ENCODE measurements around the gene KIF2A. TPM values are rescaled to one million over a fixed set of nuclear protein-coding genes. Genes with fewer than 3 reads are reported as not detected.

Gene KIF2A
- total RNA-seq, 1 experiment from 2014 or later, result 81.8 TPM

DNA sequence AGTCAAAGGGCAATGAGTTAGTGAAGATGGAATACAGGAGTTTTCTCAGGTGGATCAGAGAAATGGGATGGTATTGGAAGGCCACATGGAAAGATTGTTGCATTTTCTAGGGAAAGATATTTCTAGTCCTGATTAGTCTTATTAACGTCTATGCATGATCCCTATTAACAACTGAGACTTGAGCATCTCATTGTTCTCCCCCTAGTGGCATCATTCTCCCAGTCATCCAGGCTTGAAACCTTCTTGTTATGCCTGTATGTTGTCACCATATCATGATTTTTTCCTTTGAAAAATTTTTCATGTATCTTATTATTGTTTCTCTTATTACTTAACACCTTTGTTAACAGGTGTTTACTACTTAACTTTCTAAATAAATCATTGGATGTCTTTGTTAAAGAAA is 34.4 kb downstream of the KIF2A start:
- no peaks in the 10 kb centered on the region for H3K9me2 ChIP-seq (replicated peaks; ENCODE audit: insufficient read depth, low read length)
- no peak overlapping the region for H2AFZ ChIP-seq (ENCODE audit: low read length)
- H3K4me1 ChIP-seq (ENCODE audit: low read length), result peaks cover 26% of the 10 kb centered on the region
- no peak overlapping the region for H3K9ac ChIP-seq (ENCODE audit: low read length)
- H3K4me3 ChIP-seq (ENCODE audit: low read length), result no peak overlapping the region
- no peaks in the 10 kb centered on the region for H3K27me3 ChIP-seq (ENCODE audit: low read length)
- H3K79me2 ChIP-seq (ENCODE audit: low read length), result peaks cover 100% of the 10 kb centered on the region
- peaks cover 37% of the 10 kb centered on the region for H4K20me1 ChIP-seq (ENCODE audit: insufficient read depth, low read depth, low read length)
- no peaks in the 10 kb centered on the region for H3K9me3 ChIP-seq (ENCODE audit: low read length)
- H3K27ac ChIP-seq (ENCODE audit: low read length), result no peak overlapping the region
- no peaks in the 10 kb centered on the region for H3K36me3 ChIP-seq (ENCODE audit: insufficient read depth, low read length)
- DNase-seq, result peak; percentile 72
- H3K4me2 ChIP-seq (ENCODE audit: low read depth, low read length, poor library complexity, severe bottlenecking), result no peak overlapping the region

DNA sequence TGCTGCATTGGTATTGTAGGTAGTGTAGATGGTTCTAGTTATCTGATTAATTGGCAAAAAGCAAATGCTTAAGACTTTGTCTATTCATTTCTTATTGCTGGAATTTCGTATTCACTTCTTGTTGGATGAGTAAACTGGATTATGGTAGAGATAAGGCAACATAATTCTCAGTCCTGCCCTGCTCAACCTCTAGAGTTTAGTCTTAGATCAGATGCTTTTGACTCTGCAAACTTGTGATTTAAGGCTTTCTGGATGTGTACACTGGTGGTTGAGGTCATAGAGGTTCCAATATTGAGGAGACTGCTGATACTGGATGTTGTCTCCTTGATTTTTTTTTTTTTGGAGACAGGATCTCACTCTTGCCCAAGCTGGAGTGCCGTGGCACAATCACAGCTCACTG is 35.0 kb downstream of the KIF2A start:
- no peak for DNase-seq
- no peaks in the 10 kb centered on the region for H3K9me3 ChIP-seq (ENCODE audit: low read length)
- H2AFZ ChIP-seq (ENCODE audit: low read length), result no peak overlapping the region
- no peaks in the 10 kb centered on the region for H3K9me2 ChIP-seq (replicated peaks; ENCODE audit: insufficient read depth, low read length)
- peaks cover 99% of the 10 kb centered on the region for H3K79me2 ChIP-seq (ENCODE audit: low read length)
- no peak overlapping the region for H3K4me3 ChIP-seq (ENCODE audit: low read length)
- H3K9ac ChIP-seq (ENCODE audit: low read length), result no peak overlapping the region
- H4K20me1 ChIP-seq (ENCODE audit: insufficient read depth, low read depth, low read length), result peaks cover 38% of the 10 kb centered on the region
- H3K4me2 ChIP-seq (ENCODE audit: low read depth, low read length, poor library complexity, severe bottlenecking), result no peak overlapping the region
- H3K27me3 ChIP-seq (ENCODE audit: low read length), result no peaks in the 10 kb centered on the region
- H3K27ac ChIP-seq (ENCODE audit: low read length), result no peak overlapping the region
- H3K4me1 ChIP-seq (ENCODE audit: low read length), result peaks cover 26% of the 10 kb centered on the region
- H3K36me3 ChIP-seq (ENCODE audit: insufficient read depth, low read length), result no peaks in the 10 kb centered on the region

DNA sequence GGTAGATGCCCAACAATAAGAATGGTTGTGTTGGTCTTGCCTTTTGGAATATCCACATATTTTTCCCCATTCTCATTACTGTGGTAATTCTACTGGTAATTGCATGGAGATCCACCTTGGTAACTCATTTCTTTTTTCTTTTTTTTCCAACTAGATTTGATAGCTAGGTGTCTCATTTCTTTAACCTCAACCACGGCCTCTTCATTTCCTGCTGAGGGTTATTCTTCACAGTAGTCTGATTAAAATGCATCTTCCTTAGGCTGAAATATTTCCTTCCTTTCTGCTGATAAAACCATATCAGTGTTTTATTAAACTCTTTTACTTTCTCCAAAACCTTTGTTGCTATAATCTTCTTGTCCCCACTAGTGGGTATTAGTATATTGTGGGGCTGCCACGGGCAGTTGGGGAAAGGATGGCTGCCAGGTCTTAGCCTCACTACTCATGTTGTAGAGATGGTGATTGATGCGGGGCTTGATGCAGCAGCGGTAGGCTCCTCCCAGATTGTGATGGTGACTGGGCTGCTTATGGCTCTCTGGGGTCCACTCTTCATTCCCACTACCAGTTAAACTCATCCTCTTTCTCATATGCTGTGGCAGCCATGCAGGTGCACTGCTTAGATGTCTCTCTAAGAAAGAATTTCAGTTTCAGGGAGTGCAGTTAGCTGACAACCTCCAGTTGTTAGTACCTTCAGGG is 35.9 kb downstream of the KIF2A start:
- Histone ChIP-seq H3K9me2 (replicated peaks; ENCODE audit: insufficient read depth, low read length) (no peaks in the 10 kb centered on the region), H3K9me3 (ENCODE audit: low read length) (no peaks in the 10 kb centered on the region), H2AFZ (ENCODE audit: low read length) (no peak overlapping the region), H4K20me1 (ENCODE audit: insufficient read depth, low read depth, low read length) (peaks cover 42% of the 10 kb centered on the region), H3K9ac (ENCODE audit: low read length) (no peak overlapping the region), H3K36me3 (ENCODE audit: insufficient read depth, low read length) (peaks cover under 1% of the 10 kb centered on the region), H3K4me2 (ENCODE audit: low read depth, low read length, poor library complexity, severe bottlenecking) (no peak overlapping the region), H3K4me1 (ENCODE audit: low read length) (peaks cover 26% of the 10 kb centered on the region), H3K79me2 (ENCODE audit: low read length) (peaks cover 99% of the 10 kb centered on the region), H3K27me3 (ENCODE audit: low read length) (no peaks in the 10 kb centered on the region), H3K4me3 (ENCODE audit: low read length) (no peak overlapping the region), H3K27ac (ENCODE audit: low read length) (no peak overlapping the region)
- no peak for DNase-seq

DNA sequence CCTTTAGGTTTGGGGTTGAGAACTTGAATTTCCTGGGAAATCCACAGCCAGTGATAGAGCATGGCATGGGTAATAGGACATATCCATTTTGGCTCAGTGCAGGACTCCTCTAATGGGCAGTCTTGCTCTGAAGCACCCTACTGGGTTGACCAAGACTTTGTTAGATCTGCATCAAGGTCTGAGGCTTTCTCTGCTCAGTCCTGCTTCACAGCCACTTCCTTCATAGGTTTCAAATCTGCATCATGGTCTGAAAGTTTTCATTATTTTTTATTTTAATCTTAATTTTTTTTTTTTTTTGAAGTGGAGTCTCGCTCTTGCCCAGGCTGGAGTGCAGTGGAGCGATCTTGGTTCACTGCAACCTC is 36.5 kb downstream of the KIF2A start:
- DNase-seq, result no peak
- Histone ChIP-seq H3K9ac (ENCODE audit: low read length) (no peak overlapping the region), H3K9me3 (ENCODE audit: low read length) (no peaks in the 10 kb centered on the region), H3K9me2 (replicated peaks; ENCODE audit: insufficient read depth, low read length) (no peaks in the 10 kb centered on the region), H3K36me3 (ENCODE audit: insufficient read depth, low read length) (peaks cover 2% of the 10 kb centered on the region), H4K20me1 (ENCODE audit: insufficient read depth, low read depth, low read length) (peaks cover 42% of the 10 kb centered on the region), H3K4me3 (ENCODE audit: low read length) (no peak overlapping the region), H3K27ac (ENCODE audit: low read length) (no peak overlapping the region), H3K79me2 (ENCODE audit: low read length) (peaks cover 99% of the 10 kb centered on the region), H2AFZ (ENCODE audit: low read length) (no peak overlapping the region), H3K4me1 (ENCODE audit: low read length) (peaks cover 26% of the 10 kb centered on the region), H3K27me3 (ENCODE audit: low read length) (no peaks in the 10 kb centered on the region), H3K4me2 (ENCODE audit: low read depth, low read length, poor library complexity, severe bottlenecking) (no peak overlapping the region)

DNA sequence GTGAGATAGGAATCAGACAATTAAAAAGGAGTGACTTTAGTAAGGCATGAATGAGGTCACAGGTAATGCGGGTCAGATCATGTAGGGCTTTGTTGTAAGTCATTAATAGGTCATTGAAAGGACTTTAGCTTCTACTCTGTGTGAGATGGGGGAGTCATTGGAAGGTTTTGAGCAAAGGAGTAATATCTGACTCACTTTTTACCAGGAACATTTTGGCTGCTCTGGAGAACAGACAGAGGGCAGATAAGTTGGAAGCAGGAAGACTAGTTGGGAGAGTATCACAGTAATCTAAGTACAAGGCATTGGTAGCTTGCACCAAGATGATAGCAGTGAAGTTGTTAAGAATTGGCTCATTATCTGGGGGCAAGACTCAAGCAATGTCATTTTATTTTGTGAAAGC is 37.4 kb downstream of the KIF2A start:
- H3K79me2 ChIP-seq (ENCODE audit: low read length), result peaks cover 99% of the 10 kb centered on the region
- H3K36me3 ChIP-seq (ENCODE audit: insufficient read depth, low read length), result peaks cover 9% of the 10 kb centered on the region
- H3K27me3 ChIP-seq (ENCODE audit: low read length), result no peaks in the 10 kb centered on the region
- H3K27ac ChIP-seq (ENCODE audit: low read length), result peak overlapping the region; percentile 20; the same call in 1 of the 2 replicates
- H3K4me2 ChIP-seq (ENCODE audit: low read depth, low read length, poor library complexity, severe bottlenecking), result no peak overlapping the region
- H3K9me2 ChIP-seq (replicated peaks; ENCODE audit: insufficient read depth, low read length), result no peaks in the 10 kb centered on the region
- no peaks in the 10 kb centered on the region for H3K9me3 ChIP-seq (ENCODE audit: low read length)
- no peak overlapping the region for H3K9ac ChIP-seq (ENCODE audit: low read length)
- no peak overlapping the region for H2AFZ ChIP-seq (ENCODE audit: low read length)
- peaks cover 26% of the 10 kb centered on the region for H3K4me1 ChIP-seq (ENCODE audit: low read length)
- no peak overlapping the region for H3K4me3 ChIP-seq (ENCODE audit: low read length)
- peaks cover 42% of the 10 kb centered on the region for H4K20me1 ChIP-seq (ENCODE audit: insufficient read depth, low read depth, low read length)
- DNase-seq, result no peak

DNA sequence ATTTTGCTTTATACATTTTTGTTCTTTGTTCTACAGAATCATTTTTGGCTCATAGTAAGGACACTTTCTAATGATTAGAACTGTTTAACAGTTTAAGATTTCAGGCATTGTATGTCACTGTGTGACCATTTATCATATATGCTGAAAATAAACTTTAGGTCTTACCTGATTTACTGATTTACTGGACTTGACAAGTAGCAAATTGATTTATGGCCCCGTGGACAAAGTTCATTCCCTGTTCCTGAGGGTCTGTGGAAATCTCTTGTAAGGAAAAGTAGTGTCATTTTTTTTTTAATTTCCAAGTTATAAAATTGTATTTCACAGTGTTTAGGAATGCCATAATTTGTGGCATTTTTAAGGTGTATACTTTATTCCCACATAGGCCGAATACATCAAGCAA is 40.7 kb downstream of the KIF2A start:
- Histone ChIP-seq H3K79me2 (ENCODE audit: low read length) (peaks cover 83% of the 10 kb centered on the region), H3K4me2 (ENCODE audit: low read depth, low read length, poor library complexity, severe bottlenecking) (no peak overlapping the region), H3K27ac (ENCODE audit: low read length) (no peak overlapping the region), H3K9ac (ENCODE audit: low read length) (no peak overlapping the region), H3K36me3 (ENCODE audit: insufficient read depth, low read length) (peaks cover 24% of the 10 kb centered on the region), H2AFZ (ENCODE audit: low read length) (no peak overlapping the region), H3K9me2 (replicated peaks; ENCODE audit: insufficient read depth, low read length) (no peaks in the 10 kb centered on the region), H4K20me1 (ENCODE audit: insufficient read depth, low read depth, low read length) (peaks cover 34% of the 10 kb centered on the region), H3K4me3 (ENCODE audit: low read length) (no peak overlapping the region), H3K9me3 (ENCODE audit: low read length) (no peaks in the 10 kb centered on the region), H3K27me3 (ENCODE audit: low read length) (no peaks in the 10 kb centered on the region), H3K4me1 (ENCODE audit: low read length) (peaks cover 16% of the 10 kb centered on the region)
- DNase-seq, result no peak

DNA sequence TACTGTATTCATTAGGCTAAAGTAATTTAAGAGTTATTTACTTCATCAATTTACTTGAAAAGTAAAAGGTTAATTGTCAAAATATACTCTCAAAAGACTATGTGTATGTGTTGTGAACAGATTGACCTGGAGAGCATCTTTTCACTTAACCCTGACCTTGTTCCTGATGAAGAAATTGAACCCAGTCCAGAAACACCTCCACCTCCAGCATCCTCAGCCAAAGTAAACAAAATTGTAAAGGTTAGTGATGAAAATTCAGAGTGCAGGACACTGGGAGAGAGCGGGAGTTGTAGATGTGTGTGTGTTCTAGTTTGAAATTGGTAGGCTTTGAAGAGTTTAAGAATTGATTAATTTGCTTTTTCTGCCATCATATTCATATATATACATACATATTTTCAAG is 41.9 kb downstream of the KIF2A start:
- no peak for DNase-seq
- Histone ChIP-seq H3K9me2 (replicated peaks; ENCODE audit: insufficient read depth, low read length) (no peaks in the 10 kb centered on the region), H3K4me3 (ENCODE audit: low read length) (no peak overlapping the region), H3K79me2 (ENCODE audit: low read length) (peaks cover 72% of the 10 kb centered on the region), H3K4me1 (ENCODE audit: low read length) (peaks cover 6% of the 10 kb centered on the region), H3K9me3 (ENCODE audit: low read length) (no peaks in the 10 kb centered on the region), H4K20me1 (ENCODE audit: insufficient read depth, low read depth, low read length) (peaks cover 27% of the 10 kb centered on the region), H3K4me2 (ENCODE audit: low read depth, low read length, poor library complexity, severe bottlenecking) (no peak overlapping the region), H2AFZ (ENCODE audit: low read length) (no peak overlapping the region), H3K36me3 (ENCODE audit: insufficient read depth, low read length) (peaks cover 30% of the 10 kb centered on the region), H3K9ac (ENCODE audit: low read length) (no peak overlapping the region), H3K27ac (ENCODE audit: low read length) (no peak overlapping the region), H3K27me3 (ENCODE audit: low read length) (no peaks in the 10 kb centered on the region)

DNA sequence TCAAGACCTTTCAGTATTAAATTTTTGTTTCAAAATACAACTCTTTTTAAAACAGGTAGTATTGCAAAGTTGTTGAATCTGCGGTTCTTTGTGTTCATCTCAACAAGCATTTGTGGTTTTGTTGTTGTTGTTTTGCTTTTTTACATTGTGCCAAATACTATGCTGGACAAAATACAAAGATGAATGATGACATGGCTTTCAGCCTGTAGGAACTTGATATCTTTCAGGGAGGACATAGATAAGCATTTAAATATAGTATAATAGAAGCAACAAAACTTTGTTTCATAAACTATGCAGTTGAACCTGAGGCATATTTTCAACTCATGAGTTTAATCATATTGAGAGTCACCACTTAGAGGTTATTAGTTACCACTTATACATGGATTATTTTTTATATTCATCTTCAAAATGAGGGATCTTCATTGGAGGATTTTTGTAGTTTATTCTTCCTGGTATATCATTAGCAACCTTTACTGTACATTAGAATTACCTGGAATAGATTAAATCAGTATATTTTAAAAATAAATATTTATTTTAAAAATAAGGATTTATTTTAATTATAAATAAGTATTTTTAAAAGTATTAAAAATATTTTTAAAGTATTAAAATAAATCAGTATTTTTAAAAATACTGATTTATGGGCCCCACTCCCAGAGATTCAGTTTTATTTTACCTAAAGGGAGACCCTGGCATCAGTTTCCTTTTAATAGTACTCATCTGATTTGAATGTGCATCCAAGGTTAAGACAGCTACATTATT is 42.9 kb downstream of the KIF2A start:
- peaks cover 65% of the 10 kb centered on the region for H3K79me2 ChIP-seq (ENCODE audit: low read length)
- peaks cover 18% of the 10 kb centered on the region for H4K20me1 ChIP-seq (ENCODE audit: insufficient read depth, low read depth, low read length)
- no peaks in the 10 kb centered on the region for H3K9me3 ChIP-seq (ENCODE audit: low read length)

More for the DNA sequence above, 42.9 kb downstream of the KIF2A start:
- H3K36me3 ChIP-seq (ENCODE audit: insufficient read depth, low read length), result peaks cover 33% of the 10 kb centered on the region
- H3K27ac ChIP-seq (ENCODE audit: low read length), result no peak overlapping the region
- H3K4me1 ChIP-seq (ENCODE audit: low read length), result no peaks in the 10 kb centered on the region
- H3K27me3 ChIP-seq (ENCODE audit: low read length), result no peaks in the 10 kb centered on the region
- no peak for DNase-seq
- no peaks in the 10 kb centered on the region for H3K9me2 ChIP-seq (replicated peaks; ENCODE audit: insufficient read depth, low read length)
- no peak overlapping the region for H2AFZ ChIP-seq (ENCODE audit: low read length)
- H3K4me3 ChIP-seq (ENCODE audit: low read length), result no peak overlapping the region
- no peak overlapping the region for H3K4me2 ChIP-seq (ENCODE audit: low read depth, low read length, poor library complexity, severe bottlenecking)
- no peak overlapping the region for H3K9ac ChIP-seq (ENCODE audit: low read length)

Data from Karpas-422 (cell line).